Body of pancreas (tissue), 4 donors: ENCODE results near the gene MAD2L2.

Source experiments
- POLR2A ChIP-seq, 3 donors: fragments of 450-650 bp; IDR thresholded peaks; one replicate each; pipeline ENCODE4 v1.6.1; 2016; ENCODE audit warnings: antibody characterized with exemption in 3 of 3, mild to moderate bottlenecking in 2 of 3
- TF ChIP-seq, protein P1 (sequence below), 7 experiments: fragments of 450-650 bp in 4 of 7; fragments of 200-600 bp in 3 of 7; sonication (generic) in 3 of 7; IDR thresholded peaks; one replicate each; pipeline ENCODE4 v1.5.1; 2016 to 2019; ENCODE audit warnings: antibody characterized with exemption in 7 of 7

DNA sequence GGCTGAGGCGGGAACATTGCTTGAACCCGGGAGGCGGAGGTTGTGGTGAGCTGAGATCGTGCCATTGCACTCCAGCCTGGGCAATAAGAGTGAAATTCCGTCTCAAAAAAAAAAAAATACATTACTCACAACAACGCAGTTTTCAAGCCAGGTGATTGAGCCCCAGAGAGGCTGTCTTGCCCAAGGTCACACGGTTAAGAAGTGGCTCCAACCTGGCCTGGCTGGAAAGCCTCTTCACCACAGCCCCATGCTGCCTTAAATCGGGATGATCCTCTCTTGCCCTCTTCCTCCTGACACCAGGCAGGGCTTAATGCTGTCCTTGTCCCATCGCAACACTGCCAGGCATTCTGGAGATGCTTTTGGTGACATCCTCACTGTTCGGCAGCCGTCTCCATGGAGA is 32.1 kb upstream of the MAD2L2 start:
- TF ChIP-seq, protein P1, sequence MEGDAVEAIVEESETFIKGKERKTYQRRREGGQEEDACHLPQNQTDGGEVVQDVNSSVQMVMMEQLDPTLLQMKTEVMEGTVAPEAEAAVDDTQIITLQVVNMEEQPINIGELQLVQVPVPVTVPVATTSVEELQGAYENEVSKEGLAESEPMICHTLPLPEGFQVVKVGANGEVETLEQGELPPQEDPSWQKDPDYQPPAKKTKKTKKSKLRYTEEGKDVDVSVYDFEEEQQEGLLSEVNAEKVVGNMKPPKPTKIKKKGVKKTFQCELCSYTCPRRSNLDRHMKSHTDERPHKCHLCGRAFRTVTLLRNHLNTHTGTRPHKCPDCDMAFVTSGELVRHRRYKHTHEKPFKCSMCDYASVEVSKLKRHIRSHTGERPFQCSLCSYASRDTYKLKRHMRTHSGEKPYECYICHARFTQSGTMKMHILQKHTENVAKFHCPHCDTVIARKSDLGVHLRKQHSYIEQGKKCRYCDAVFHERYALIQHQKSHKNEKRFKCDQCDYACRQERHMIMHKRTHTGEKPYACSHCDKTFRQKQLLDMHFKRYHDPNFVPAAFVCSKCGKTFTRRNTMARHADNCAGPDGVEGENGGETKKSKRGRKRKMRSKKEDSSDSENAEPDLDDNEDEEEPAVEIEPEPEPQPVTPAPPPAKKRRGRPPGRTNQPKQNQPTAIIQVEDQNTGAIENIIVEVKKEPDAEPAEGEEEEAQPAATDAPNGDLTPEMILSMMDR (IDR thresholded peaks at IDR 0.05): no peak
- TF ChIP-seq POLR2A (IDR thresholded peaks at IDR 0.05): no peak
